BJ (cell line): Measurements from ENCODE around the gene EXD1. TPM values are rescaled to one million over a fixed set of nuclear protein-coding genes. Genes with fewer than 3 reads are reported as not detected.
"Not testable (repeated sequence)": the region's sequence is repeated elsewhere in the genome, so short reads cannot be mapped to it uniquely, and the experiment has no call there.

Experiments used
- CTCF ChIA-PET: fragments of 350-600 bp; formaldehyde crosslinking; extraction: SDS; loops from one replicate; lab custom pipeline; 2021; ENCODE audit warnings: antibody characterized with exemption, inconsistent platforms; lab: Yijun Ruan, JAX
- POLR2A ChIA-PET: fragments of 300-600 bp; sonication (Branson Sonifier 250); formaldehyde crosslinking; extraction: SDS; loops from one replicate; lab custom pipeline; 2021; ENCODE audit warnings: antibody characterized with exemption; lab: Charles Lee
- DNase-seq: peaks from one replicate; pipeline ENCODE4 v3.0.0-alpha.2; 2011; ENCODE audit warnings: low read depth
- H3K27me3 ChIP-seq: 2 replicates; pipeline ENCODE4 v1.6.0; 2011; ENCODE audit warnings: low read length; ENCODE audit not compliant: control insufficient read depth, insufficient read depth
- H3K36me3 ChIP-seq: 2 replicates; pipeline ENCODE4 v1.5.1; 2011; ENCODE audit warnings: low read length; ENCODE audit not compliant: control insufficient read depth, insufficient read depth
- H3K4me3 ChIP-seq: 2 replicates; pipeline ENCODE4 v1.5.1; 2011; ENCODE audit warnings: low read depth, mild to moderate bottlenecking, control low read depth, low read length
- polyA plus RNA-seq: library from polyadenylated mRNA; depleted of rRNA; stranded (reverse); fragments of >200 nt; gene quantifications from 2 replicates; pipeline ENCODE4 v1.2.3, GENCODE V29; 2011
- TF ChIP-seq, protein P1 (sequence below): IDR thresholded peaks from 2 replicates; pipeline ENCODE4 v1.5.1; 2011; ENCODE audit warnings: low read depth, mild to moderate bottlenecking, control low read depth, inconsistent platforms, low read length, moderate library complexity; ENCODE audit not compliant: insufficient read depth

The EXD1 gene
- polyA plus RNA-seq, 1 experiment, result not detected

DNA sequence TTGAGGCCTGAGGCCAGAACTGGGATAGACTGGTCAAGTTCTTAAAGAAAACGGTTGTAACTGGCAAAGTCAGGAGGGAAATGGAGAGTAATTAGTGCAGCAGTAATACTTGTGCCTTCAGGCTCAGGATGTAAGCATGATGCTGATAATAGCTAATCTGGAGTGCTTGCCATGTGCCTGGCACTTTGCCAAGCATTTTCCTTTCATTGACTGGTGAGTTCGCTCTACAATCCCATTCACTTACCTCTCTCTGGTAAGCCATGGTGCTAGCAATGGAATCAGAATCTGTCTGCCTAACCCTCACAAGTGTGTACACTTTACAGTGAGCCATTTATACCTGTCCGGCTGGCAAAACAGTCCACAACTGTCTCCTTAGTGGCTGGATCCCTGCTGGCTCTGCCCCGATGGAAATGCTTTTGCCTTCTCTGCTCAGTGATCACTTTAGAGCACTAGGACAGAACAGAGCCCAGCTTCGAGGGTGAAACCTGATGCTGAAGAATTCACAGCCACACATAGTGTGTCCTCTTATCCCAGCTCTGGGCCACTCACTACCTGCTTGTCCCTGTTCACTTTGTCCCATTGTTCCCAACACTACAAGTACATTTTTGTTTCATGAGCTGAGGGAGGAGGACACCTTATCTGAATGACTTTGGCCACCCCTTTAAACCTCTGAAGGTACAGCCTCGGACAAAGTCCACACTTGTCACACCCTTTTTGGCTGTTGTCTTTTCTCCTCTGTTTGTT is 10.8 kb upstream of the EXD1 start:
- H3K27me3 ChIP-seq, result no peaks in the 10 kb centered on the region
- TF ChIP-seq, protein P1, sequence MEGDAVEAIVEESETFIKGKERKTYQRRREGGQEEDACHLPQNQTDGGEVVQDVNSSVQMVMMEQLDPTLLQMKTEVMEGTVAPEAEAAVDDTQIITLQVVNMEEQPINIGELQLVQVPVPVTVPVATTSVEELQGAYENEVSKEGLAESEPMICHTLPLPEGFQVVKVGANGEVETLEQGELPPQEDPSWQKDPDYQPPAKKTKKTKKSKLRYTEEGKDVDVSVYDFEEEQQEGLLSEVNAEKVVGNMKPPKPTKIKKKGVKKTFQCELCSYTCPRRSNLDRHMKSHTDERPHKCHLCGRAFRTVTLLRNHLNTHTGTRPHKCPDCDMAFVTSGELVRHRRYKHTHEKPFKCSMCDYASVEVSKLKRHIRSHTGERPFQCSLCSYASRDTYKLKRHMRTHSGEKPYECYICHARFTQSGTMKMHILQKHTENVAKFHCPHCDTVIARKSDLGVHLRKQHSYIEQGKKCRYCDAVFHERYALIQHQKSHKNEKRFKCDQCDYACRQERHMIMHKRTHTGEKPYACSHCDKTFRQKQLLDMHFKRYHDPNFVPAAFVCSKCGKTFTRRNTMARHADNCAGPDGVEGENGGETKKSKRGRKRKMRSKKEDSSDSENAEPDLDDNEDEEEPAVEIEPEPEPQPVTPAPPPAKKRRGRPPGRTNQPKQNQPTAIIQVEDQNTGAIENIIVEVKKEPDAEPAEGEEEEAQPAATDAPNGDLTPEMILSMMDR, result no peak
- no peaks in the 10 kb centered on the region; the same call in none of the 2 replicates for H3K36me3 ChIP-seq
- POLR2A ChIA-PET, result interaction anchor here (0.7 kb wide), 1 partner anchor 536 kb away, joined by 8 read pairs; no protein-coding TSS in a partner anchor
- CTCF ChIA-PET, result interaction anchor here (0.5 to 1.3 kb wide), 4 partner anchors 8 to 338 kb away, joined by 4 to 6 read pairs (median 6); partner anchors contain the start of gene CHP1
- H3K4me3 ChIP-seq, result no peak overlapping the region
- DNase-seq, result no peak

DNA sequence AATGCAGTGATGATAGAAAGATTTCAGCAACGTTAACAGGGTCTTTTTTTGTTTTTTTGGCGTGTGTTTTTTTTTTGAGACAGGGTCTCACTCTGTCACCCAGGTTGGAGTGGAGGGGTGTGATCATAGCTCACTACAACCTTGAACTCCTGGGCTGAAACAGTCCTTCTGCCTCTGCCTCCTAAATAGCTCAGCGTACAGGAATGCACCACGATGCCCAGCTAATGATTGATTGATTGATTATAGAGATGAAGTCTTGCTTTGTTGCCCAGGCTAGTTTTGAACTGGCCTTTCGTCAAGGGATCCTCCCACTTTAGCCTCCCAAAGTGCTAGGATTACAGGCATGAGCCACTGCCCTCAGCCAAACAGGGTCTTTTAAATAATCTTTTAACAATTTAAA is 7.5 kb upstream of the EXD1 start:
- DNase-seq, result no peak
- TF ChIP-seq, protein P1, result no peak
- ChIA-PET CTCF (no interaction called here), POLR2A (interaction anchor here (0.6 kb wide), 1 partner anchor 340 kb away, joined by 15 read pairs; no protein-coding TSS in a partner anchor)
- no peak overlapping the region for H3K4me3 ChIP-seq
- no peaks in the 10 kb centered on the region for H3K27me3 ChIP-seq
- no peaks in the 10 kb centered on the region; the same call in 1 of the 2 replicates for H3K36me3 ChIP-seq

DNA sequence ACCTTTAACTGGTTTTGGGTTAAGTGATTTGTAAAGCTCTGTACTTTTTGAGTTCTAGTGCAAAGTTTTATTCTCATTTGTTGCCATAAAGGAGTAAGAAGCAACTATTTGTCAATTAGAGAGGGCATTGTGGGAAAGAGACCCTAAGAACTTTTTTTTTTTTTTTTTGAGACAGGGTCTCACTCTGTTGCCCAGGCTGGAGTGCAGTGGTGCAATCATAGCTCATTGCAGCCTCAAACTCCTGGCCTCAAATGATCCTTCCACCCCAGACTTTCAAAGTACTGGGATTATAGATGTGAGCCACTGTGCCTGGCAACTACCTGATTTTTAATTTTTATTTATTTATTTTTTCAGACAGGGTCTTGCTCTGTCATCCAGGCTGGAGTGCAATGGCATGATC is 5.4 kb upstream of the EXD1 start:
- H3K36me3 ChIP-seq, result no peaks in the 10 kb centered on the region
- TF ChIP-seq, protein P1, result no peak
- H3K27me3 ChIP-seq, result no peaks in the 10 kb centered on the region
- H3K4me3 ChIP-seq, result no peak overlapping the region
- ChIA-PET POLR2A (no interaction called here), CTCF (no interaction called here)
- no peak for DNase-seq

DNA sequence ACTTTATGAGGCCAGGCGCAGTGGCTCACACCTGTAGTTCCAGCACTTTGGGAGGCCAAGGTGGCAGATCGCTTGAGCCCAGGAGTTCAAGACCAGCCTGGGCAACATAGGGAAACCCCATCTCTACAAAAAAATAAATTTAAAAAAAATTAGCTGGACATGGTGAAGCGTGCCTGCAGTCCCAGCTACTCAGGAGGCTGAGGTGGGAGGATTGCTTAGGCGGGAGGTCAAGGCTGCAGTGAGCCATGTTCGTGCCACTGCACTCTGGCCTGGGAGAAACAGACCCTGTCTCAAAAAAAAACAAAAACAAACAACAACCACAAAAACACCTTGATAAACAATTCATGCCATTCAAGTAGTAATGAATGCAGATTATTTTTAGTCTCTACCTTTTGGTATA is 4.7 kb upstream of the EXD1 start:
- H3K4me3 ChIP-seq, DNase-seq, CTCF ChIA-PET, H3K27me3 ChIP-seq, H3K36me3 ChIP-seq, POLR2A ChIA-PET: not testable (repeated sequence)

DNA sequence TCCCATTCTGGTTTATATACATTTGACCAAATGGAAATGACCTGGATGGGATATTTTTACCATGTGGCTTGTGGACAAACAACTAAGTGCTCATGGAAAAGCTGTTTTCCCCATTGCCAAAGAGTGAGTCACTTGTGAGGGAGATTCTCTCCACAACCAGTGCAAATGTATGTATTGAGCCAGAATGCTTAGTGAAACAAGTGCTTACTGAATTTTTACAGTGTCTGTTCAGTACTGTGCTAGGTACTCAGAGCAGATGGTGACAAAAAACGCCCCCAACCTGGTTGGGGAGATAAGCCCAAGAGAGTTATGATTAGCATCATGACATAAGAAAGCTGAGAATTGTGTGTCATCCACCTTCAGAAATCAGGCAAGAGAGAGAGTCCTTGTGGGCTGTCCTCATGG is 2.8 kb upstream of the EXD1 start:
- TF ChIP-seq, protein P1, result no peak
- no peaks in the 10 kb centered on the region for H3K36me3 ChIP-seq
- no peak overlapping the region for H3K4me3 ChIP-seq
- peak; percentile 24 for DNase-seq
- H3K27me3 ChIP-seq, result no peaks in the 10 kb centered on the region
- CTCF ChIA-PET, result interaction anchor here (0.6 kb wide), 2 partner anchors 9 to 27 kb away, joined by 3 to 4 read pairs; no protein-coding TSS in a partner anchor
- POLR2A ChIA-PET, result no interaction called here
